GM18505 (cell line): ENCODE measurements around the gene SPOCK3.
"Not testable (repeated sequence)": the region's sequence is repeated elsewhere in the genome, so short reads cannot be mapped to it uniquely, and the experiment has no call there.

Source experiments
- ATAC-seq: cut with Tn5 transposase; IDR thresholded peaks from one replicate; pipeline ENCODE4 v1.9.1; 2021; ENCODE audit not compliant: unreplicated experiment
- POLR2A ChIP-seq: IDR thresholded peaks from 4 replicates; pipeline ENCODE4 v1.6.1; 2011; ENCODE audit warnings: borderline replicate concordance; ENCODE audit not compliant: insufficient read depth, insufficient read length; ENCODE audit errors: extremely low read depth

Gene SPOCK3

DNA sequence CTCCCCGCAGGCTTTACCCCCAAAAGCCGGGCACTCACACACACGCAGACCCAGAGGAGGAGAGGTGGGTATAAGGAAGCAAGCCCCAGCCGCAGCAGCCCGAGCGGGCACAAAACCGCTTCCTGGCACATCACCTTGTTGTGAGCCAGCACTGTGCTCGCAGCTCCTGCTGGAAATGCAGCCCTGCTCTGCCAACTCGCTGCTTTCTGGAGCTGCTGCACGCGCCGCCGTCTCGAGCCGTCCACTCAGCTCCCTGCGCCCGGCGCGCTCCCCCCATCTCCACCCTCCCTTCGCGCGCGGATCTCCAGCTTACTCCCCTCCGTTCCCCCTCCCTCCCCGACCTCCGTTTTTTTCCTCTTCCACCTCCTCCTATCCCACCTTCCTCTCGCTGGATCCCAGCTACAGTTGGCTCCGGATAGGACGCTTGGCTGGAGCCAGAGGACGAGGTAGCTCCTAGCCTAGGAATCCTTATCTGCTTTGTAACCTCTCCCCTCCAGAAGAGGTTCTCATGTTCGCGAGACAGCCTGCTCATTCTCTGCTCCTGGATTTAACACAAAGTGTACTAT, at the start of gene SPOCK3:
Gene SPOCK3, minus strand, starts transcription at position 179 of the 566 bp plus-strand sequence.
- TF ChIP-seq POLR2A: no peak
- peak; percentile 38 for ATAC-seq

DNA sequence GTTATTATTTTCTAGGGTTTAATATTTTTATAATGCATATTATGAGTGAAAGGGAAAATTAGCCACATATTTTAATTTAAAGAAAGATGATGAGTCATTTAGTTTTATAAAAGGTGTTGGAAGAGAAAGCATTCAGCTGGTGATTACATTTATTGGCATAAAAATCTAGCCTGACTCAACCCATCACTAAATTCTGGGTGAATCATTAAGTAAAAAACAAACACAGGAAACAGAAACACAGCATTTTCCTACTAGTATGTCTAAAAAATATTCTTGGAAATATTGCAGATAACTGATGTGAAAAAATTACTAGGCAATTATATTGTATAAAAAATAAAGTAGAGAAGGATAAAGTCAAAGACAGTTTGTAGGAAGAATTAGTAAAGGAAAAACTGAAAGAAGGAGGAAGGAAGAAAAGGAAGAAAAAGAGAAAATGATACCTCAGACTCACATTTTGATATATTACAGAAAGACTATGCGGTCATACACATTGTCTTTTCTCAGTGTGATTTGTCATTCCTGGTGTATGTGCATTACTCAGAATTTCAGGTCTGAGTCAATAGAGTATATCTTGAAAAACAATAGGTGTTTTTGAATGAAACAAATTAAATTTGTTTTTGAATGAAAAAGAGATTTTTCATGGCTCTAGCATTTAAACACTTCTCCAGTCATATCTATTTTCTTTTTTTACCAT, 48.0 kb upstream of the SPOCK3 start:
- ATAC-seq: no peak
- TF ChIP-seq POLR2A: no peak

DNA sequence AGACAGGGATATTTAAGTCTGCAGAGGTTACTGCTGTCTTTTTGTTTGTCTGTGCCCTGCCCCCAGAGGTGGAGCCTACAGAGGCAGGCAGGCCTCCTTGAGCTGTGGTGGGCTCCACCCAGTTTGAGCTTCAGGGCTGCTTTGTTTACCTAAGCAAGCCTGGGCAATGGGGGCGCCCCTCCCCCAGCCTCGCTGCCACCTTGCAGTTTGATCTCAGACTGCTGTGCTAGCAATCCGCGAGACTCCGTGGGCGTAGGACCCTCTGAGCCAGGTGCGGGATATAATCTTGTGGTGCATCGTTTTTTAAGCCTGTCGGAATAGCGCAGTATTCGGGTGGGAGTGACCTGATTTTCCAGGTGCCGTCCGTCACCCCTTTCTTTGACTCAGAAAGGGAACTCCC, 47.3 kb upstream of the SPOCK3 start:
- ATAC-seq: not testable (repeated sequence)

GRCh38 chr4:167274351-167274750, 40.1 kb upstream of the SPOCK3 start:
- TF ChIP-seq POLR2A: no peak
- no peak for ATAC-seq

DNA sequence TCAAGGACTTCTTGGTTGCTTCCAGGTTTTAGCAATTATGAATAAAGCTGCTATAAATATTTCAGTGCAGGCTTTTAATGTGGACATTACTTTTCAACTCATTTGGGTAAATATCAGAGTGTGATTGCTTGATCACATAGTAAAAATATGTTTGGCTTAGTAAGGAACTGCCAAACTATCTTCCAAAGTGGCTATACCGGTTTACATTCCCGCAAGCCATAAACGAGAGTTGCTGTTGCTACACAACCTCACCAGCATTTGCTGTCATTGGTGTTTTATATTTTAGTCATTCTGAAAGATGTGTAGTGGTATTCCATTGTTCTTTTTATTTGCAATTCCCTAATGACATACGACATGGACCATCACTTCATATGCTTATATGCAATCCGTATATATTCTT, 30.9 kb upstream of the SPOCK3 start:
- TF ChIP-seq POLR2A: no peak
- no peak for ATAC-seq

GRCh38 chr4:167248271-167248670, 14.0 kb upstream of the SPOCK3 start:
- TF ChIP-seq POLR2A: no peak
- ATAC-seq: no peak

DNA sequence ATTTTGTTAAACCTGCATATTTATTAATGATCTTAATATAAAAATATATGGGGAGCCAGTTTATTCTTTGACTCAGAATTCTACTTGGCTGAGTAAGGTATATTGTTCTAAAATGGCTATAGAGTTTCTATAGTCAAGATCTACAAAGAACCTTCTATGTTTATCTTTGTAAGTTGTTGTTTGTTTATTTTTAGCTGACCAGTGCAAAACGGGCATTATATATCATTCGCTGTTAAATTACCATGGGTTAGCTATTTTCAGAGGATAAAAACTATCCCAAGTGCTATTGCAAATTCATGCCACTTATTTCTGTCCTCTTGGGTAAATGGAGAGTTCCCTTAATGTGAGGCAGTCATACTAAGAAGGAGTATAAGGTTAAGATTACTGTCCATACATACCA, 5.3 kb upstream of the SPOCK3 start:
- no peak for TF ChIP-seq POLR2A
- no peak for ATAC-seq

DNA sequence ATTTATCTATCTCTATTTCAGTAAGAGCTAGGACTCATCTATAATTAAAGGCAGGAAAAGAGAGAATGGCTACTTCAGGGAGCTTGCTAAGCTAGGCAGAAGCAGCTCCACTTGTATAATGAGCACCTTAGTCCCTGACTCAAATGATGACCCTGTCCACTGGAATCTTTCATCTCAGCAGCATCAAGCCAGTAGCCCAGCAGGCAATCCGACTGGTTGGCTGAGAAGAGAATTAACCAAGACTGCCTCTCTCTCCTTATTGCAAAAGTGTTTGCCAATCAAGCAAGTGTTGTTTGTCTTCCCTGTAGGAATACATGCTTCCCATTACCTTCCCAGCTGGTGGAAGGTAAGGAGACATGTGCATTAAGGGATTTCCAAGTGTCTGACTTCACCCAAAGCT, 3.9 kb upstream of the SPOCK3 start:
- ATAC-seq: no peak
- TF ChIP-seq POLR2A: no peak

GRCh38 chr4:167233685-167234315, 494 bp downstream of the SPOCK3 start:
- no peak for TF ChIP-seq POLR2A
- ATAC-seq: peak; percentile 80

- no peak for TF ChIP-seq POLR2A
- ATAC-seq: no peak
Measured at GRCh38 chr4:167232805-167233684, 1.2 kb downstream of the SPOCK3 start.

- no peak for TF ChIP-seq POLR2A
Measured at GRCh38 chr4:167230744-167231143, 3.5 kb downstream of the SPOCK3 start.

DNA sequence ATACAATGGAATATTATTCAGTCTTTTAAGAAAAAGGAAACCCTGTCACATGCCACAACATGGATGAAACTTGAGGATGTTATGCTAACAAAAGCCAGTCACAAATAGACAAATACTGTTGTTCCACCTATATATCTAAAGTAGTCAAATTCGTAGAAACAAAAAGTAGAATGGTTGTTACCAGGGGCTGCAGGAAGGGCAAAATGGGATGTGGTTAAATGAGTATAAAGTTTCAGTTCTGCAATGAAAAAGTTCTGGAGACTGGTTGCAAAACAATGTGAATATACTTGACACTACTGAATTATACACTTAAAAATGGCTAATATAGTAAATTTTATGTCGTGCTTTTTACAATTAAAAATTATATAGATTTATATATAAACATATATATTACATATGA, 12.2 kb downstream of the SPOCK3 start:
- ATAC-seq: peak; percentile 99
- TF ChIP-seq POLR2A: no peak

More at GRCh38 chr4:167230744-167231143, 3.5 kb downstream of the SPOCK3 start:
- ATAC-seq: no peak

DNA sequence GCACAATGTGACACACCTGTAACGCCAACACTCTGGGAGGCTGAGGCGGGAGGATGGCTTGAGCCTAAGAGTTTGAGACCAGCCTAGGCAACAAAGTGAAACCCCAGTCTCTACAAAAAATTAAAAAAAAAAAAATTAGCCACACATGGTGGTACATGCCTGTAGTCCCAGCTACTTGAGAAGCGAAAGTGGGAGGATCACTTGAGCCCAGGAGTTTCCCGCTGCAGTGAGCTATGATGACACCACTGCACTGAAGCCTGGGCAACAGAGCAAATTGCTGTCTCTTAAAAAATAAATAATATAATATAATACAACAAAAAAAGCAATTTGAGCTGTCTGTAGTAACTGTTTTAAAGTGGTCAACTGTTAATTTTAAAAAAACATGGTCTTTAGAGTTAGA, 13.2 kb downstream of the SPOCK3 start:
- no peak for TF ChIP-seq POLR2A
- no peak for ATAC-seq
